Hepatocyte (in vitro differentiated cells): Measurements from ENCODE around the gene DGKD.

ENCODE experiments used
- EZH2 ChIP-seq: fragments of 200-600 bp; sonication (generic); IDR thresholded peaks from 2 replicates; pipeline ENCODE4 v1.6.1; 2016; ENCODE audit warnings: antibody characterized with exemption, mild to moderate bottlenecking, borderline replicate concordance
- TF ChIP-seq, protein P1 (sequence below): fragments of 200-600 bp; sonication (generic); IDR thresholded peaks from 2 replicates; pipeline ENCODE4 v1.5.1; 2016; ENCODE audit warnings: antibody characterized with exemption, mild to moderate bottlenecking; ENCODE audit not compliant: poor library complexity

DNA sequence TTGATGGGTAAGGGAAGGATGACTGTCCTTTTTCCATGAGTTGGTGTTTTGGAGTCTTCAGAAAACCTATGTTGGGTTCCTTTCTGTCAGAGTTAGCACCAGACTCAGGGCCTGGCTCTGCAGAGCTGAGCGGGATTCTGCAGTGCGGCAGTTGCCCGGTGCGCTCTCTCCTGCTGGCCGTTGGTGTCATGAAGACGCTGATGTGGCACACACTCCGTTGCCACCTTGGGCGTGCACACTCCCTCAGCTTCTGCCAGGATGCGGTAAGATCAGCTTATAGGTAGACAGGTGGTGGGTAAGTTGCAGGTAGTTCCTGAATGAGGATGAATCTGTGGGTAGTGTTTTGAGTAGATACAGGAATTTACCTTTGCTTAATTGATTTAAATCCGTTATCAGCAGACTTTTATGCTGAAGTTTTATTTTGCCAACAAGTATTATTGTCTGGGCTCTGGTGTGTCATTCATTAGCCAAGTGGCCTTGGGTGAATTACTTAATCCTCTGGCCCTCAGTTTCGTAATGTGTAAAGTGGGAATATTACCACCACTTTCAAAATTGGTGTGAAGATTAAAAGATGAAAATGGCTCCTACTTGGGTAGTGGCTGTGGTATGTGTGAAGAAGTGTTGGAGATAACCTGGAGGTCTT, 26.8 kb downstream of the DGKD start:
- TF ChIP-seq, protein P1, sequence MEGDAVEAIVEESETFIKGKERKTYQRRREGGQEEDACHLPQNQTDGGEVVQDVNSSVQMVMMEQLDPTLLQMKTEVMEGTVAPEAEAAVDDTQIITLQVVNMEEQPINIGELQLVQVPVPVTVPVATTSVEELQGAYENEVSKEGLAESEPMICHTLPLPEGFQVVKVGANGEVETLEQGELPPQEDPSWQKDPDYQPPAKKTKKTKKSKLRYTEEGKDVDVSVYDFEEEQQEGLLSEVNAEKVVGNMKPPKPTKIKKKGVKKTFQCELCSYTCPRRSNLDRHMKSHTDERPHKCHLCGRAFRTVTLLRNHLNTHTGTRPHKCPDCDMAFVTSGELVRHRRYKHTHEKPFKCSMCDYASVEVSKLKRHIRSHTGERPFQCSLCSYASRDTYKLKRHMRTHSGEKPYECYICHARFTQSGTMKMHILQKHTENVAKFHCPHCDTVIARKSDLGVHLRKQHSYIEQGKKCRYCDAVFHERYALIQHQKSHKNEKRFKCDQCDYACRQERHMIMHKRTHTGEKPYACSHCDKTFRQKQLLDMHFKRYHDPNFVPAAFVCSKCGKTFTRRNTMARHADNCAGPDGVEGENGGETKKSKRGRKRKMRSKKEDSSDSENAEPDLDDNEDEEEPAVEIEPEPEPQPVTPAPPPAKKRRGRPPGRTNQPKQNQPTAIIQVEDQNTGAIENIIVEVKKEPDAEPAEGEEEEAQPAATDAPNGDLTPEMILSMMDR, result no peak
- no peak for TF ChIP-seq EZH2
